CD14-positive monocyte (primary cell): Measurements from ENCODE around the gene GATA5. TPM values are rescaled to one million over a fixed set of nuclear protein-coding genes. Genes with fewer than 3 reads are reported as not detected.

Experiments
- DNase-seq, 3 donors: peaks; one replicate each; pipeline ENCODE4 v3.0.0-alpha.2; 2011 to 2022
- H2AFZ ChIP-seq: 2 replicates; pipeline ENCODE4 v1.6.0; 2012; ENCODE audit warnings: mild to moderate bottlenecking, low read depth, low read length, inconsistent platforms; ENCODE audit not compliant: insufficient read depth, poor library complexity, severe bottlenecking
- H3K27ac ChIP-seq, 2 donors: 1 replicate in 1 of 2; 2 replicates in 1 of 2; pipeline ENCODE4 v1.5.1; 2012 to 2013; ENCODE audit warnings: low read length in 2 of 2, control low read depth in 1 of 2, inconsistent platforms in 1 of 2, low read depth in 1 of 2, mild to moderate bottlenecking in 1 of 2
- H3K27me3 ChIP-seq, 2 donors: one replicate each; pipeline versions ENCODE4 v1.6.0 to v1.6.1; 2011 to 2013; ENCODE audit warnings: low read length in 2 of 2; ENCODE audit not compliant: control insufficient read depth in 2 of 2, insufficient read depth in 2 of 2
- H3K36me3 ChIP-seq, 2 donors: replicated peaks in 1 of 2; 1 replicate in 1 of 2; 2 replicates in 1 of 2; pipeline versions ENCODE4 v1.5.1 to v1.6.1; 2012 to 2013; ENCODE audit warnings: low read length in 2 of 2, control low read depth in 1 of 2, inconsistent platforms in 1 of 2, mild to moderate bottlenecking in 1 of 2; ENCODE audit not compliant: insufficient read depth in 2 of 2, control insufficient read depth in 1 of 2
- H3K4me1 ChIP-seq, 2 donors: 1 replicate in 1 of 2; 2 replicates in 1 of 2; pipeline versions ENCODE4 v1.5.1 to v1.6.1; 2012 to 2013; ENCODE audit warnings: low read length in 2 of 2, control low read depth in 1 of 2, inconsistent platforms in 1 of 2, mild to moderate bottlenecking in 1 of 2, moderate library complexity in 1 of 2; ENCODE audit not compliant: insufficient read depth in 2 of 2, control insufficient read depth in 1 of 2
- H3K4me2 ChIP-seq: replicated peaks from 2 replicates; pipeline ENCODE3; 2012; ENCODE audit warnings: low read length, moderate library complexity, mild to moderate bottlenecking; ENCODE audit not compliant: poor library complexity, severe bottlenecking; ENCODE audit errors: extremely low read depth
- H3K4me3 ChIP-seq, 3 experiments: fragments of 200-600 bp in 1 of 3; sonication (generic) in 1 of 3; replicated peaks in 1 of 3; 1 replicate in 2 of 3; 2 replicates in 1 of 3; pipeline ENCODE4 v1.5.1; 2011 to 2013; ENCODE audit warnings: low read length in 3 of 3, mild to moderate bottlenecking in 3 of 3, control low read depth in 2 of 3, low read depth in 2 of 3, inconsistent platforms in 1 of 3, moderate library complexity in 1 of 3
- H3K79me2 ChIP-seq: 2 replicates; pipeline ENCODE4 v1.6.0; 2012; ENCODE audit warnings: mild to moderate bottlenecking, control low read depth, inconsistent platforms, low read length, moderate library complexity; ENCODE audit not compliant: insufficient read depth
- H3K9ac ChIP-seq: 2 replicates; pipeline ENCODE4 v1.6.0; 2017; ENCODE audit warnings: low read length, mild to moderate bottlenecking; ENCODE audit not compliant: insufficient read depth, poor library complexity, severe bottlenecking
- H3K9me3 ChIP-seq, 2 donors: replicated peaks in 1 of 2; 1 replicate in 1 of 2; 2 replicates in 1 of 2; pipeline versions ENCODE4 v1.5.1 to v1.6.1; 2012 to 2013; ENCODE audit warnings: low read length in 2 of 2, control low read depth in 1 of 2; ENCODE audit not compliant: control insufficient read depth in 1 of 2, insufficient read depth in 1 of 2
- H4K20me1 ChIP-seq: 2 replicates; pipeline ENCODE4 v1.6.0; 2012; ENCODE audit warnings: mild to moderate bottlenecking, low read length, control low read depth, moderate library complexity; ENCODE audit not compliant: insufficient read depth
- H3K27ac Mint-ChIP-seq, 7 donors: one replicate each; pipeline ENCODE4 v1.8.0; 2020; ENCODE audit warnings: mild to moderate bottlenecking in 7 of 7, mixed read lengths in 7 of 7, moderate library complexity in 6 of 7, inconsistent platforms in 2 of 7
- H3K27me3 Mint-ChIP-seq, 3 donors: one replicate each; pipeline ENCODE4 v1.8.0; 2021 to 2022; ENCODE audit warnings: low read depth in 3 of 3, mild to moderate bottlenecking in 3 of 3, mixed read lengths in 3 of 3, moderate library complexity in 3 of 3, inconsistent platforms in 1 of 3
- H3K36me3 Mint-ChIP-seq, 2 donors: one replicate each; pipeline ENCODE4 v1.8.0; 2020; ENCODE audit warnings: mixed read lengths in 2 of 2, inconsistent platforms in 1 of 2, mild to moderate bottlenecking in 1 of 2
- H3K4me1 Mint-ChIP-seq: one replicate; pipeline ENCODE4 v1.8.0; 2020; ENCODE audit warnings: mild to moderate bottlenecking, mixed read lengths
- H3K4me3 Mint-ChIP-seq, 2 donors: one replicate each; pipeline ENCODE4 v1.8.0; 2020; ENCODE audit warnings: mild to moderate bottlenecking in 2 of 2, mixed read lengths in 2 of 2, moderate library complexity in 1 of 2
- H3K9me3 Mint-ChIP-seq, 7 donors: one replicate each; pipeline ENCODE4 v1.8.0; 2020 to 2022; ENCODE audit warnings: mixed read lengths in 7 of 7, mild to moderate bottlenecking in 6 of 7, moderate library complexity in 6 of 7, inconsistent platforms in 2 of 7
- WGBS: methylation state at CpG from one replicate; pipeline ENCODE4 v1.1.5; 2013; ENCODE audit warnings: missing lambda C conversion rate; ENCODE audit not compliant: insufficient coverage; 5-methylcytosine and 5-hydroxymethylcytosine counted together
- intact Hi-C, 2 donors: fragments of 100-400 bp; cut with micrococcal nuclease; formaldehyde crosslinking; loops; one replicate each; pipeline versions ENCODE4 v1.15.0 to v1.15.1; 2023
- polyA plus RNA-seq, 3 donors: library from polyadenylated mRNA; depleted of rRNA in 1 of 3; unstranded in 2 of 3; stranded (reverse) in 1 of 3; fragments of 300-500 nt in 2 of 3; fragments of >200 nt in 1 of 3; fragmentation: Illumina TruSeq in 2 of 3; gene quantifications; 1 replicate in 2 of 3; 2 replicates in 1 of 3; pipeline ENCODE4 v1.2.3, GENCODE V29; 2012 to 2021
- TF ChIP-seq, protein P1 (sequence below): fragments of 200-600 bp; IDR thresholded peaks from one replicate; pipeline ENCODE4 v1.8.0; 2022; ENCODE audit warnings: antibody characterized with exemption, mild to moderate bottlenecking

Gene GATA5
- polyA plus RNA-seq, 3 donors, result not detected

GRCh38 chr20:62511300-62511914, 35.6 kb upstream of the GATA5 start:
- TF ChIP-seq, protein P1, sequence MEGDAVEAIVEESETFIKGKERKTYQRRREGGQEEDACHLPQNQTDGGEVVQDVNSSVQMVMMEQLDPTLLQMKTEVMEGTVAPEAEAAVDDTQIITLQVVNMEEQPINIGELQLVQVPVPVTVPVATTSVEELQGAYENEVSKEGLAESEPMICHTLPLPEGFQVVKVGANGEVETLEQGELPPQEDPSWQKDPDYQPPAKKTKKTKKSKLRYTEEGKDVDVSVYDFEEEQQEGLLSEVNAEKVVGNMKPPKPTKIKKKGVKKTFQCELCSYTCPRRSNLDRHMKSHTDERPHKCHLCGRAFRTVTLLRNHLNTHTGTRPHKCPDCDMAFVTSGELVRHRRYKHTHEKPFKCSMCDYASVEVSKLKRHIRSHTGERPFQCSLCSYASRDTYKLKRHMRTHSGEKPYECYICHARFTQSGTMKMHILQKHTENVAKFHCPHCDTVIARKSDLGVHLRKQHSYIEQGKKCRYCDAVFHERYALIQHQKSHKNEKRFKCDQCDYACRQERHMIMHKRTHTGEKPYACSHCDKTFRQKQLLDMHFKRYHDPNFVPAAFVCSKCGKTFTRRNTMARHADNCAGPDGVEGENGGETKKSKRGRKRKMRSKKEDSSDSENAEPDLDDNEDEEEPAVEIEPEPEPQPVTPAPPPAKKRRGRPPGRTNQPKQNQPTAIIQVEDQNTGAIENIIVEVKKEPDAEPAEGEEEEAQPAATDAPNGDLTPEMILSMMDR, result no peak
- no peak for DNase-seq
- peaks cover 0 to 3% (median 0%) of the 10 kb centered on the region in 7 donors for H3K9me3 Mint-ChIP-seq
- Histone ChIP-seq H3K9ac (no peak overlapping the region), H3K4me3 (no peak overlapping the region), H3K27ac (no peak overlapping the region), H3K4me1 (no peaks in the 10 kb centered on the region), H3K4me2 (no peak overlapping the region), H3K9me3 (no peaks in the 10 kb centered on the region), H3K79me2 (no peaks in the 10 kb centered on the region), H4K20me1 (no peaks in the 10 kb centered on the region), H2AFZ (no peak overlapping the region), H3K36me3 (no peaks in the 10 kb centered on the region), H3K27me3 (peaks cover 2 to 27% of the 10 kb centered on the region in 2 donors)
- 82% methylated on average over 8 of the region's 8 CpGs for WGBS
- no peak overlapping the region for H3K27ac Mint-ChIP-seq
- H3K27me3 Mint-ChIP-seq, result peaks cover 17 to 29% (median 22%) of the 10 kb centered on the region in 3 donors
- intact Hi-C loops, result no loop called here
- H3K36me3 Mint-ChIP-seq, result no peaks in the 10 kb centered on the region
- no peak overlapping the region for H3K4me3 Mint-ChIP-seq
- no peaks in the 10 kb centered on the region for H3K4me1 Mint-ChIP-seq

GRCh38 chr20:62508641-62509051, 32.9 kb upstream of the GATA5 start:
- peaks cover 0 to 3% (median 0%) of the 10 kb centered on the region in 7 donors for H3K9me3 Mint-ChIP-seq
- no peaks in the 10 kb centered on the region for H3K4me1 Mint-ChIP-seq
- intact Hi-C loops, result loop anchor here in 1 of 2 donors (5.0 kb wide), 1 partner anchor 84 kb away; no protein-coding TSS in a partner anchor
- 91% methylated on average over 6 of the region's 6 CpGs for WGBS
- TF ChIP-seq, protein P1, result no peak
- Histone ChIP-seq H3K4me3 (no peak overlapping the region), H2AFZ (no peak overlapping the region), H3K4me2 (no peak overlapping the region), H3K4me1 (no peaks in the 10 kb centered on the region), H3K9me3 (no peaks in the 10 kb centered on the region), H3K79me2 (no peaks in the 10 kb centered on the region), H3K36me3 (no peaks in the 10 kb centered on the region), H4K20me1 (no peaks in the 10 kb centered on the region), H3K27ac (no peak overlapping the region), H3K9ac (no peak overlapping the region), H3K27me3 (peaks cover 2 to 24% of the 10 kb centered on the region in 2 donors)
- H3K27me3 Mint-ChIP-seq, result peaks cover 18 to 21% (median 18%) of the 10 kb centered on the region in 3 donors
- no peak overlapping the region for H3K4me3 Mint-ChIP-seq
- DNase-seq, result no peak
- H3K27ac Mint-ChIP-seq, result no peak overlapping the region
- no peaks in the 10 kb centered on the region for H3K36me3 Mint-ChIP-seq
